22Rv1 (cell line): ENCODE measurements around the gene IL17RC.

Experiments used
- H3K27ac ChIP-seq: fragments of 450-650 bp; 2 replicates; pipeline ENCODE4 v1.5.1; 2017
- ZFX ChIP-seq: fragments of 450-650 bp; IDR thresholded peaks from 2 replicates; pipeline ENCODE4 v1.6.1; 2017; ENCODE audit warnings: antibody characterized with exemption, borderline replicate concordance
- TF ChIP-seq, protein P1 (sequence below): fragments of 450-650 bp; IDR thresholded peaks from 2 replicates; pipeline ENCODE4 v1.5.1; 2017; ENCODE audit warnings: mild to moderate bottlenecking

IL17RC gene

DNA sequence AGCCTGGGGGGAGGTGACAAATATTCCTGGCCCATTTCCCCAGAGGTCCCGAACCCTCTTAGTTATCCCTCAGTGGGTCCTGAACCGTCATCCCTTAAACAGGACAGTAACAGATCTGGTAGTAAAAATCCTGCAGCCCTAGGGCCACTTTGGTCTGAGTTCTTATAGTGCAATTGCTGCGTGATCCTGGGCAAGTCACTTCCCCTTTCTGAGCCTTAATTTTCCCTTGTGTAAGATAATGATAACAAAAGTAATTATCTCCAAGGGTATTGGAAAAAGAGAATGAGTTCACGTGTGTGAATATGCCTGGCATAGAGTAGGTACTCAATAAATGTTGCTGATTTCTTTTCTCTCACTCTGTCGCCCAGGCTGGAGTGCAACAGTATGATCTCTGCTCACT is 29.4 kb upstream of the IL17RC start:
- H3K27ac ChIP-seq: no peak overlapping the region
- TF ChIP-seq, protein P1, sequence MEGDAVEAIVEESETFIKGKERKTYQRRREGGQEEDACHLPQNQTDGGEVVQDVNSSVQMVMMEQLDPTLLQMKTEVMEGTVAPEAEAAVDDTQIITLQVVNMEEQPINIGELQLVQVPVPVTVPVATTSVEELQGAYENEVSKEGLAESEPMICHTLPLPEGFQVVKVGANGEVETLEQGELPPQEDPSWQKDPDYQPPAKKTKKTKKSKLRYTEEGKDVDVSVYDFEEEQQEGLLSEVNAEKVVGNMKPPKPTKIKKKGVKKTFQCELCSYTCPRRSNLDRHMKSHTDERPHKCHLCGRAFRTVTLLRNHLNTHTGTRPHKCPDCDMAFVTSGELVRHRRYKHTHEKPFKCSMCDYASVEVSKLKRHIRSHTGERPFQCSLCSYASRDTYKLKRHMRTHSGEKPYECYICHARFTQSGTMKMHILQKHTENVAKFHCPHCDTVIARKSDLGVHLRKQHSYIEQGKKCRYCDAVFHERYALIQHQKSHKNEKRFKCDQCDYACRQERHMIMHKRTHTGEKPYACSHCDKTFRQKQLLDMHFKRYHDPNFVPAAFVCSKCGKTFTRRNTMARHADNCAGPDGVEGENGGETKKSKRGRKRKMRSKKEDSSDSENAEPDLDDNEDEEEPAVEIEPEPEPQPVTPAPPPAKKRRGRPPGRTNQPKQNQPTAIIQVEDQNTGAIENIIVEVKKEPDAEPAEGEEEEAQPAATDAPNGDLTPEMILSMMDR: no peak
- TF ChIP-seq ZFX: no peak

DNA sequence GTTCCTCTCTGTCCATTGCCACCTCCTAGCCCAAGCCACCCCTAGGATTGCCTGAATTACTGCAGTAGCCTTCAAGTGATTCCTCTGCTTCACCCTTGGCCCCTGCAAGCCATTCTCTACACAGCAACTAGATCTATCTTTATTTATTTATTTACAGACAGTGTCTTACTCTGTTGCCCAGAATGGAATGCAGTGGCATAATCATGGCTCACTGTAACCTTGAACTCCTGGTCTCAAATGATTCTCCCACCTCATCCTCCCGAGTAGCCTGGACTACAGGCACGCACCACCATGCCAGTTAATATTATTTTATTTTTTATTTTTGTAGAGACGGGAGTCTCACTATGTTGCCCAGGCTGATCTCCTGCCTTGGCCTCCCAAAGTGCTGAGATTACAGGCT is 28.4 kb upstream of the IL17RC start:
- TF ChIP-seq, protein P1: no peak
- no peak for TF ChIP-seq ZFX

DNA sequence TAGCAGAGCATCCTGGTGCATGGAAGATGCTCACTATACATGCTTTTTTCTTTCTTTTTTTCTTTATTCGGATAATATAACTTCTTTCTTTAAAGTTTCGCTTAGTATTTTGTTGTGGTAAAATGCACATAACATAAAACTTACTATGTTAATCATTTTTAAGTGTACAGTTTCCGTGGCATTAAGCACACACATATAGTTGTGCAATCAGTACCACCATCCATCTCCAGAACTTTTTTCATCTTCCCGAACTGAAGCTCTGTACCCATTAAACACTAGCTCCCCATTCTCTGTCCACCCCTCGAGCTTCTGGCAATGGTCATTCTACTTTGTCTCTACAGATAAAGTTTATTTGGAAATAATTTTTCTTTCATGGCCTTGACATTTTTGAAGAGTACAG is 27.5 kb upstream of the IL17RC start:
- TF ChIP-seq, protein P1: no peak
- TF ChIP-seq ZFX: no peak
- H3K27ac ChIP-seq: no peak overlapping the region

More for the DNA sequence above, 28.4 kb upstream of the IL17RC start:
- no peak overlapping the region for H3K27ac ChIP-seq

DNA sequence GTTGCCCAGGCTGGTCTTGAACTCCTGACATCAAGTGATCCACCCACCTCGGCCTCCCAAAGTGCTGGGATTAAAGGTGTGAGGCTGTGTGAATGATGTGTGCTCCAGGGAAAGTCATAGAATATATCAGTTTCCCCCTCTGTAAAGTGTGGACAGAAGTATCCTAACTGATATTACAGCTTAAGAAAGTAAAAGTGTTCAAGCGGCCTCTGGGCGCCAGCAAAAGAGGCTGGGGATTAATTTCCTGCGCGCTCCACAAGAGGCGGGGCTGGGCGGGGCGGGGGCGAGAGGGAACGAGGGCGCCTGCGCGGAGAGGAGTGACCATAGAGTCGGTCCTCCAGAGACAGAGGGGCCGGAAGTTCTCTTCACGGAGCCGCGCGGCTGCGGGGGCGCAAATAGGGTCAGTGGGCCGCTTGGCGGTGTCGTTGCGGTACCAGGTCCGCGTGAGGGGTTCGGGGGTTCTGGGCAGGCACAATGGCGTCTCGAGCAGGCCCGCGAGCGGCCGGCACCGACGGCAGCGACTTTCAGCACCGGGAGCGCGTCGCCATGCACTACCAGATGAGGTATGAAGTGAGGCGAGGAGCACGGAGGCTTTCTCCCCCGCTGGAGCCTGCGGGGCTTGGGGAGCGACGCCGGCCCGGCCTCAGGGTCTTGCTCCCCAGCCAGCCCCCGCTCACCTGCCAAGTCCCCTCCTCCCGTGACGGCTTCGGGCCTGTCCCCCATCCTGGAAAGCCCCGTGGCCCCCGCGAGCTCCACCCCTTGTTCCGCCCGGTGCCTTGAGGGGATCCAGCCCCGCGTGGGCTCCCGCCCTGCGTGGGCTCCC is 26.4 kb upstream of the IL17RC start, which contains the start of gene JAGN1:
Gene JAGN1 (plus strand): TSS at position 362 of the 823 bp plus-strand sequence. CDS start 113 bp downstream, at position 475.
- TF ChIP-seq, protein P1: no peak
- TF ChIP-seq ZFX: no peak
- peak within 1 kb of the TSS; percentile 75 for H3K27ac ChIP-seq

DNA sequence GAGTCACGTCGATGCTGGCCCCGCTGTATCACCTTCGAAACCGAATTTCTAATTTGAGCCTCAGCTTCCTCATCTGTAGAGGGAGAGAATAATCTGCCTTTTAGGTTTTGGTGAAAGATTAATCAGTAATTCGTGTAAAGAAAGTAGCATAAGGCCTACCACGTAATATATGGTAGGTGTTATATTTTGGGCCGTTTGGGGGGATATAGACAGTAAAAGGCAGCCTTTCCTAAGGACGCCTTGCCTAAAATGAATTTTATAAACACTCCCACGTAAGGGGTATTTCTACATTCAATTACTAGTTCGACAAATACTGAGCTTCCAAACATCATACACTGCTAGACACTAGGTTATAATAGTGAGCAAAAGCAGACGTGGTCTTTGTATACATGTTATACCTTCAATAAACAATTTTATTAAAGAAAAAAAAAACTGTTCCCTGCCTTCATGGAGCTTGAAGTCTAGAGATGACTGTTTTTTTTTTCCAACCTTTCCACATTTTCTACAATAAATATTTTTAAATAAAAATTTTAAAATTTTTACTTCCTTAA is 25.8 kb upstream of the IL17RC start:
- peak overlapping the region; percentile 75 for H3K27ac ChIP-seq
- no peak for TF ChIP-seq ZFX
- TF ChIP-seq, protein P1: no peak

DNA sequence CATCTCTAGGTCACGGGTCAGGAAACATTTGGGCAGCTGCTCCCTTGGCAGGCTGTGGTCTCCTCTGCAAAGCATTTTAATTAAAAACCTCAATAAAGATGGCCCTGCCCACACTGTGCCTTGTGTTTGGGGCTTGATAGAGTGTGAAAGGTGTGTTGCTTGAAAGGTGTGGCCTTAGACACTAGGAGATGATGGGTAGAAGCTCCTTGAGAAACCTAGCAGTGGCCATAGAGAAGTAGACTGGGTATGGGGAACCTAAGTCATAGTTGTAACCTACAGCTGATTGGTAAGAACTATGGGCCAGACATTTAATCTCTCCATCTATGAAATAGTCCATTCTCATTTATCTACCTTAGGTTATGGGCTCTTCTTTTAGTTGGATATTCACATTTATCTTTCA is 23.2 kb upstream of the IL17RC start:
- TF ChIP-seq ZFX: no peak
- TF ChIP-seq, protein P1: no peak
- peak overlapping the region; percentile 24 for H3K27ac ChIP-seq

DNA sequence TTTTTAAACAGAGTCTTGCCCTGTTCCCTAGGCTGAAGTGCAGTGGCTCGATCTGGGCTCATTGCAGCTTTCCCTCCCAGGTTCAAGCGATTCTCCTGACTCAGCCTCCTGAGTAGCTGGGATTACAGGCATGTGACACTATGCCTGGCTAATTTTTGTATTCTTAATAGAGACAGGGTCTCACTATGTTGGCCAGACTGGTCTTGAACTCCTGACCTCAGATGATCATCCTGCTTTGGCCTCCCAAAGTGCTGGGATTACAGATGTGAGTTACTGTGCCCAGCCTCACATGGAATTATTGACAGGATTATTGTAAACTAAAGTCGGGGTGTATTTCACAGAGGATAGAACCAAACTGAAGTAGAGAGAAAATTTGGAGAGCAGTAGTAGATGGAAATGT is 21.2 kb upstream of the IL17RC start:
- peak overlapping the region; percentile 100; the same call in 1 of the 2 replicates for H3K27ac ChIP-seq

DNA sequence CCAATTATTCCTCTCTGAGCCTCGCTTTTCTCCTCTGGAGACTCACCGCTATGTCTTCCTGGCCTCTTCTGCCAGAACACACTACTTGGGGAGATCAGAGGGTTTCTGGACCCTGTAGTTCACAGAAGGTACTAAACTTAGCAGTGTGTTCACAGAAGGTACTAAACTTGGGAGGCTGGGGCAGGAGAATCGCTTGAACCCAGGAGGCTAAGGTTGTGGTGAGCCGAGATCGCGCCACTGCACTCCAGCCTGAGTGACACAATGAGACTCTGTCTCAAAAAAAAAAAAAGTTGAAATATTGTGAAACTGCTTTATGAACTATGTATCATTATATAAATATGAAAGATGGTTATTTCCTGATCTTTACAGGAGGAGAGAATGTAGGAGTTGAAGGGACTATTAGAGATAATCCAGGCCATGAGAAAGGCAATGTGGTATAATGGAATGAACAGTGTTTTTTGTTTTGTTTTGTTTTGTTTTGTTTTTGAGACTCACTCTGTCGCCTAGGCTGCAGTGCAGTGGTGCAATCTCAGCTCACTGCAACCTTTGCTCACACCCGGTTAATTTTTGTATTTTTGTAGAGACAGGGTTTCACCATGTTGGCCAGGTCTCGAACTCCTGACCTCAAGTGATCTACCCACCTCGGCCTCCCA is 20.0 kb upstream of the IL17RC start:
- H3K27ac ChIP-seq: peak overlapping the region; percentile 100
